HUES6 (cell line): ENCODE data around the gene GFER.
A peak's percentile ranks its signal among the peaks of the same experiment; 100 is the strongest.
"Not testable (repeated sequence)": the region's sequence is repeated elsewhere in the genome, so short reads cannot be mapped to it uniquely, and the experiment has no call there.

Source experiments
- H3K27ac ChIP-seq: 2 replicates; pipeline ENCODE4 v1.7.0; 2013; ENCODE audit warnings: low read depth, mild to moderate bottlenecking, low read length, inconsistent platforms
- H3K27me3 ChIP-seq: 2 replicates; pipeline ENCODE4 v1.6.1; 2013; ENCODE audit warnings: low read length; ENCODE audit not compliant: control insufficient read depth, insufficient read depth
- H3K36me3 ChIP-seq: 2 replicates; pipeline ENCODE4 v1.6.1; 2013; ENCODE audit warnings: low read length; ENCODE audit not compliant: control insufficient read depth, insufficient read depth
- H3K4me1 ChIP-seq: 2 replicates; pipeline ENCODE4 v1.6.1; 2013; ENCODE audit warnings: low read length; ENCODE audit not compliant: control insufficient read depth, insufficient read depth
- H3K4me3 ChIP-seq: 2 replicates; pipeline ENCODE4 v1.5.1; 2013; ENCODE audit warnings: low read depth, low read length
- H3K9ac ChIP-seq: one replicate; pipeline ENCODE4 v1.6.1; 2013; ENCODE audit warnings: mild to moderate bottlenecking, low read length
- H3K9me3 ChIP-seq: 2 replicates; pipeline ENCODE4 v1.6.1; 2013; ENCODE audit warnings: low read depth, low read length; ENCODE audit not compliant: control insufficient read depth, insufficient read depth

Gene GFER

DNA sequence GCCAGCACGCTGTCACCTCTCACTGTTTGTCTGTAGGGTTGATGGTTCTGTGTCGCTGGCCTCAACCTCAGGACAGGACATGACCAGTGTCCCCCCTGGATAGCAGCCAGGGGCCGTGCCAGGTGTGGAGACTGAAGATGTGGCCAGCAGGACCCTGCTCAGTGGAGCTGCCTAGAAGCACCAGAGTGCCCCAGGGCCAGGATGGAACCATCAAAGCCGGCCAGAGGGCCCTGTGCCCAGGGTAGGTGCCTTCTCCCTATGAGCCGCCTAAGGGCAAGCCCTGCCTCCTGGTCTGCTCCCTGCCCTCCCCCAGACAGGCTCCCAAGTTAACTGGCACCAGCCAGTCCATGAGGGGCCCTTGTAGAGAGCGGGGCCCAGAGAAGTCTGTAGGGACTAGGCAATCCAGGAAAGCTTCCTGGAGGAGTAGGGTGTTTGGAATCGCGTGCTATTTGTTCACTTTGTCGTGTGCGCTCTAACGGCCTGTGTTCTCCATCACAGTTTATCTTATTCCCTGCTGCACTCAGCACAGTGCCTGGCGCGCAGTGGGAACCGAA, 25.2 kb upstream of the GFER start:
- Histone ChIP-seq H3K4me1 (peaks cover 15% of the 10 kb centered on the region), H3K36me3 (peaks cover 28% of the 10 kb centered on the region), H3K27me3 (no peaks in the 10 kb centered on the region), H3K9ac (peak overlapping the region; percentile 21), H3K4me3 (peak overlapping the region; percentile 98), H3K9me3 (no peaks in the 10 kb centered on the region), H3K27ac (no peak overlapping the region)

- H3K27ac ChIP-seq, result peak within 1 kb of the TSS; percentile 88
- peaks cover 32% of the 10 kb centered on the region for H3K36me3 ChIP-seq
- peak within 1 kb of the TSS; percentile 98 for H3K4me3 ChIP-seq
- H3K27me3 ChIP-seq, result no peaks in the 10 kb centered on the region
- peaks cover 15% of the 10 kb centered on the region for H3K4me1 ChIP-seq
- peak within 1 kb of the TSS; percentile 88 for H3K9ac ChIP-seq
- H3K9me3 ChIP-seq, result no peaks in the 10 kb centered on the region
These were observed 24.5 kb upstream of the GFER start, which contains the start of gene NDUFB10 for GRCh38 chr16:1959269-1960039. Gene NDUFB10 (plus strand): TSS chr16:1959538. CDS start chr16:1959625, 87 bp downstream.

DNA sequence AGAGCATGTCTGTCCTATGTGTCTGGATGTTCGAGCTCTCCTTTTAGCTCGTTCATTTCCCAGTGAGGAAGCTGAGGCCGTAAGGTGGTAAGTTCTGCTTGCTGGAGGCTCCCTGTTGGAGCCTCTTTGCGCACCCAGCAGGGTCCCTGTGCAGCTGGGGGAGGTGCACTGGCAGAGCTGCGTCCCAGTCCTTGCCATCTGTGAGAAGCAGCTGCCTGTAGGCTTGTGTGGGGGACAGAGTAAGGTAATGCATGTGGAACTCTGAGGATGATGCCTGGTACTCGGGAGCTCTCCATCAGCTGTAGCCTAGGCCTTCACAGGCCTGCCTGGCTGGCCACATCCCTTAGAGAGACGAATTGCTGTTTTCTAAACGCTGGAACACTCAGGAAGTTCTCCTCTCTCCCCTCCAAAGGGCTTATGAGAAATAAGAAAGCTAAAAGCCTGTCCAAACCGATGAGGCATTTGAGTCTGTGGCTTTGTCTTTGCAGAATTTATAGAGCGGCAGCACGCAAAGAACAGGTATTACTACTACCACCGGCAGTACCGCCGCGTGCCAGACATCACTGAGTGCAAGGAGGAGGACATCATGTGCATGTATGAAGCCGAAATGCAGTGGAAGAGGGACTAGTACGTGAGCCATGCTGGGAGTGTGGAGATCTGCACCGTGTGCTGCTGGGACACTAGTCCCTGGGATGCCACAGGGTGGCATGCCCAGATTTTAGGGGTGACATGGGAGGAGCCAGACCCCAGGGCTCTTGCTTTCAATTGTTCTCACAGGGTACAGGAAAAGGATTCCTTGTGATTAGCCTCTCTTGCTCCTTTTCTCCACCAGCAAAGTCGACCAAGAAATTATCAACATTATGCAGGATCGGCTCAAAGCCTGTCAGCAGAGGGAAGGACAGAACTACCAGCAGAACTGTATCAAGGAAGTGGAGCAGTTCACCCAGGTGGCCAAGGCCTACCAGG, 23.0 kb upstream of the GFER start:
- Histone ChIP-seq H3K4me1 (peaks cover 20% of the 10 kb centered on the region), H3K9me3 (no peaks in the 10 kb centered on the region), H3K27ac (no peak overlapping the region; the same call in 1 of the 2 replicates), H3K36me3 (peaks cover 32% of the 10 kb centered on the region), H3K9ac (peak overlapping the region; percentile 88), H3K27me3 (no peaks in the 10 kb centered on the region), H3K4me3 (peak overlapping the region; percentile 98)

DNA sequence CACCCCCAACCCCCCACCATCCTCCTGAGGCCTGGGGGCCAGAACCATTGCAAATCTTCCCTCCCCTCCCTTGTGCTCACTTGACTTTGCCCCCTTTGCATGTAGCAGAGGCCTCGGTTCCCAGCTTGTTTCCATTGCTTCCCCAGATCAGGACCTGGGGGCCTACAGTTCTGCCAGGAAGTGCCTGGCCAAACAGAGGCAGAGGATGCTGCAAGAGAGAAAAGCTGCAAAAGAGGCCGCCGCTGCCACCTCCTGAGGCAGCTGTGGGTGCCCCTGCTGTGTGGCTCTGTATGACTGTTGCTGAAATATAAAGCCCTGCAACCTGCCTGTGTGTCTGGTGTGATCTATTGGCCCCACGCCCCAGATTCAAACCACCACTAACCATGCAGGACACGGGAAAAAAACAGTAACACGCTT, 22.3 kb upstream of the GFER start:
- Histone ChIP-seq H3K27me3 (no peaks in the 10 kb centered on the region), H3K9me3 (no peaks in the 10 kb centered on the region), H3K36me3 (peaks cover 32% of the 10 kb centered on the region), H3K27ac (no peak overlapping the region), H3K4me3 (peak overlapping the region; percentile 6; the same call in 1 of the 2 replicates), H3K9ac (no peak overlapping the region), H3K4me1 (peaks cover 20% of the 10 kb centered on the region)

DNA sequence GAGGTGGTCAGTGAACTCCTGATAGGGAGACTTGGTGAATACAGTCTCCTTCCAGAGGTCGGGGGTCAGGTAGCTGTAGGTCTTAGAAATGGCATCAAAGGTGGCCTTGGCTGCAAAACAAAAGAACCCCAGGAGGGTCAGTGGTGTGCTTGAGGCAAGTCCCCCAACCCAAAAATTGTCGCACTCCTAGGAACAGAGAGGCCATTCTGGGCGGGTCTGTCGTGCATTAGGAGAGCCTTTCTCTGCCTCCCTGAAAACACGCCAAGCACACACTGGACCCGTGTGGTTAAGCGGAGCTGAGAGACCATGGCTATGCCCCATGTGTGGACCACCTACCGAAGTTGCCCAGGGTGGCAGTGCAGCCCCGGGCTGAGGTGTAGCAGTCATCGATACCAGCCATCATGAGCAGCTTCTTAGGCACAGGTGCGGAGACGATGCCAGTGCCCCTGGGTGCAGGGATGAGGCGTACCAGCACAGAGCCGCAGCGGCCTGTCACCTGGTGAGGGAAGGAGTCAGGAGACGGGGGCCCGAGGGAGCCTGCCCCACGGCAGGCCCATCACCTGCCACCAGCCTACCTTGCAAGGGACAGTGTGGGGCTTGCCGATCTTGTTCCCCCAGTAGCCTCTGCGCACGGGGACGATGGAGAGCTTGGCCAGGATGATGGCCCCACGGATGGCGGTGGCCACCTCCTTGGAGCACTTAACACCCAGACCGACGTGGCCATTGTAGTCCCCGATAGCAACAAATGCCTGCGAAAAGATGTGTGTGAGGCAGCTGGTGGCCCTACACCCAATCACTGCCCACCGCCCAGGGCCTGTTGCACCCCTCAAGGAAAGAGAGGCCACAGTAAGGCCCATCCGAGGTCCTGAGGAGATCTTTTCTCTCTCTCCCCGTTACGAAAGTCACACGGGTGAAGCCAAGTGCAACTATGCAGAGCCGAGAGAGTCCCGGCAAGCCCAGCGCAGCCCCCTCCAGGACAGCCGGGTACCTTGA, 21.5 kb upstream of the GFER start:
- not testable (repeated sequence) for H3K27me3 ChIP-seq, H3K9me3 ChIP-seq, H3K27ac ChIP-seq
- H3K36me3 ChIP-seq, result peaks cover 32% of the 10 kb centered on the region
- H3K9ac ChIP-seq, result peak overlapping the region; percentile 98
- peaks cover 20% of the 10 kb centered on the region for H3K4me1 ChIP-seq
- H3K4me3 ChIP-seq, result peak overlapping the region; percentile 98

- H3K4me3 ChIP-seq, result peak overlapping the region; percentile 98
- no peaks in the 10 kb centered on the region for H3K9me3 ChIP-seq
- H3K4me1 ChIP-seq, result peaks cover 16% of the 10 kb centered on the region
- no peaks in the 10 kb centered on the region for H3K27me3 ChIP-seq
- H3K27ac ChIP-seq, result peak overlapping the region; percentile 98
- peak overlapping the region; percentile 98 for H3K9ac ChIP-seq
- H3K36me3 ChIP-seq, result peaks cover 32% of the 10 kb centered on the region
These were observed 20.0 kb upstream of the GFER start for GRCh38 chr16:1963806-1964505.

DNA sequence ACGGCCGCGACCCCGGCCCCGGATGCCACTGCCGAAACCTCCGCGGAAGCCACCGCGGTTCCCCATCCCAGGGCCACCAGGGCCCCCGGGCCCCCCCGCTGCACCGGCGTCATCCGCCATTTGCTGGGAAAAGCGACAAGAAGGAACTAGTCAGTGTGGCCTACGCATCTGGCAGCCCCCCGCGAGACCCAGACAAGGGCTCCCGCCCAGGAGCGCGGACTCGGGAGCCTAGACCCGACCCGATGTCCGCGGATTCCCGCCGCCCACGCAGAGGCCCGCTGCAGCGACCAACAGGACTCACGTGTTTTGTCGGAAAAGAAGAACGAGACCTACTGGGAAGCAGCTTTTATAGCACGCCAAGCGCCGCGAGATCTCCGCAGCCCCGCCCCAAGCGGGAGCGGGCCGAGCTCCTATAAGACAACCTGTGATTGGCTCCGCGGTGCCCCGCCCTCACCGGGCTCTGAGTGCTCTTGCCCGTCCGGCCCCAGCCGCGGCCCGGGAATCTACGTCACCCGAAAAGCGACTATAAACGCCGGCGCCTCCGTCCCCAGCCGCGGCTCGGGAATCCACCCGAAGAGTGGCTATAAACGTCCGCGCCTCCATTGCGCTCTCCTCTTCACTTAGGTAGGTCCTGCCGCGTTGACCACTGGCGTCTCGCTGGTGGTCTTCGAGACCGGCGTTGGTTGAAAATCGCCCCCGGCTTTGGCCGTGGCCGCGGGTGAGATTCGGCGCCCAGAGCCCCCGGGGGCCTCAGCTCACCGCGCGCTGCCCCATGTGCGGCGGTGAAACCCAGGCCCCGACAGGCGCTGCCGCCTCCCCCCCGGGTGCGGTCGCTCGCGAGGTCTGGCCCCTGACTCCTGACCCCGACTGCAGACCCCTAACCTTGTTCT, 19.2 kb upstream of the GFER start, which contains the start of gene RPS2:
RPS2 (minus strand) TSS at position 321 of the 890 bp plus-strand sequence; CDS start at position 120, 201 bp downstream.
- H3K9ac ChIP-seq, result peak within 1 kb of the TSS; percentile 98
- peak within 1 kb of the TSS; percentile 98 for H3K4me3 ChIP-seq
- H3K4me1 ChIP-seq, result peaks cover 14% of the 10 kb centered on the region
- H3K9me3 ChIP-seq, result no peaks in the 10 kb centered on the region
- H3K27ac ChIP-seq, result peak within 1 kb of the TSS; percentile 98
- no peaks in the 10 kb centered on the region for H3K27me3 ChIP-seq
- peaks cover 32% of the 10 kb centered on the region for H3K36me3 ChIP-seq

DNA sequence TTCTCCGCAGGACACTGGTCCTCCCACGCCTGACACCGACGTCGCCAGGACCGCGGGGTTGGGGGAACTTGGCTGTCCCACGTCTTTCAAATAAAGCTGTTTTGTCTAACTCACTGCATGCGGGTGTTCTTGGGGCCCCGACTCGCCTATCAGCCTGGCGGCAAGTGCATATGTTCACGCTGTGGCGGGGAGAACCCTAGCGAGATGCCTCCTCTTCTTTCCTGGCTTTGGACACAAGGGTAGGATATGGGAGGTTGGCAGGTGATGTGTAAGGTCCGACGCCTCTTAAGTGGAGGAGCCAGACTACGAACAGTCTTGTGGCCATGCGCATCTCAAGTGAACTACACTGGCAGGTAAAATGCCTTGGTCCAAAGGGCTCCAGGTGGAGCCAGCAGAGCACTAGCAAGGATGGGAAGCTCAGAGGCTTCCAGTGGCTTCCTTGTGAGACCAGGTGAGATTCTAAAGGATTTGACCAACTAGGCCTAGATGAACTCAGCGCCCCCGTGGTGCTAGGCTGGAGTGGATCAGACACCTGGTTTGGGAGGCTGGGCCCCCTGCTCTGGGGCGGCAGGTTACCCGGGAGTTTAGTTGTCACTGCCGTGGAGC, 18.5 kb upstream of the GFER start:
- H3K9ac ChIP-seq, result peak overlapping the region; percentile 97
- H3K36me3 ChIP-seq, result peaks cover 32% of the 10 kb centered on the region
- H3K27ac ChIP-seq, result peak overlapping the region; percentile 98; the same call in 1 of the 2 replicates
- H3K4me3 ChIP-seq, result peak overlapping the region; percentile 98
- no peaks in the 10 kb centered on the region for H3K9me3 ChIP-seq
- peaks cover 11% of the 10 kb centered on the region for H3K4me1 ChIP-seq
- H3K27me3 ChIP-seq, result no peaks in the 10 kb centered on the region

DNA sequence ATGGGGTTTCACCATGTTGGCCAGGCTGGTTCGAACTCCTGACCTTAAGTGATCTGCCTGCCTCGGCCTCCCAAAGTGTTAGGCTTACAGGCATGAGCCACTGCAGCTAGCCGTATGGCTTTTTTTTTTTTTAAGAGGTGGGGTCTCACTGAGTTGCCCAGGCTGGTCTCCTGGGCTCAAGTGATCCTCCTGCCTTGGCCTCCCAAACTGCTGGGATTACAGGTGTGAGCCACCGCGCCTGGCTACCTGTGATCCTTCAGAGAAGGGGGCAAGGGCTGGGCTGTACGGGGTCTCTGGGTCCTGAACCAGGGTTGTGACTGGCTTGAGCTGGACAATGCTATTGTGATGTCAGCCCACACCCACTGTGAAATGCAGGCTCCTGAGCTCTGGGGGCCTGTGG, 17.5 kb upstream of the GFER start, which contains the start of gene RNF151:
RNF151 (plus strand) TSS at position 397 of the 400 bp plus-strand sequence. CDS start 26 bp downstream, outside the sequence.
- H3K9me3 ChIP-seq, result no peaks in the 10 kb centered on the region
- H3K4me1 ChIP-seq, result peaks cover 10% of the 10 kb centered on the region
- H3K36me3 ChIP-seq, result peaks cover 27% of the 10 kb centered on the region
- no peaks in the 10 kb centered on the region for H3K27me3 ChIP-seq
- H3K9ac ChIP-seq, result peak within 1 kb of the TSS; percentile 97
- no peak within 1 kb of the TSS for H3K27ac ChIP-seq
- peak within 1 kb of the TSS; percentile 98 for H3K4me3 ChIP-seq
